HG03139 (cell line): ENCODE results near the gene KCNH1.

ENCODE experiments used
- ATAC-seq: cut with Tn5 transposase; IDR thresholded peaks from one replicate; pipeline ENCODE4 v1.9.1; 2021; ENCODE audit not compliant: unreplicated experiment

The KCNH1 gene

GRCh38 chr1:210730023-210730422 is 403.9 kb downstream of the KCNH1 start:
- no peak for ATAC-seq

- no peak for ATAC-seq
Measured at GRCh38 chr1:210728437-210729149, 405.4 kb downstream of the KCNH1 start.

- no peak for ATAC-seq
Measured at GRCh38 chr1:210727709-210728108, 406.2 kb downstream of the KCNH1 start.

GRCh38 chr1:210726621-210727020 is 407.3 kb downstream of the KCNH1 start:
- no peak for ATAC-seq

- no peak for ATAC-seq
Measured at GRCh38 chr1:210724768-210725167, 409.2 kb downstream of the KCNH1 start.

GRCh38 chr1:210723646-210724045 is 410.3 kb downstream of the KCNH1 start:
- no peak for ATAC-seq

- no peak for ATAC-seq
Measured at GRCh38 chr1:210722410-210723081, 411.4 kb downstream of the KCNH1 start.

- no peak for ATAC-seq
Measured at GRCh38 chr1:210715072-210715471, 418.9 kb downstream of the KCNH1 start.

- ATAC-seq = no peak
Measured at GRCh38 chr1:210711825-210712612, 421.9 kb downstream of the KCNH1 start.

- ATAC-seq = no peak
Measured at GRCh38 chr1:210709701-210710100, 424.2 kb downstream of the KCNH1 start.

GRCh38 chr1:210707300-210708240 is 426.4 kb downstream of the KCNH1 start:
- ATAC-seq = no peak

GRCh38 chr1:210706246-210706645 is 427.7 kb downstream of the KCNH1 start:
- ATAC-seq = no peak

- ATAC-seq = no peak
Measured at GRCh38 chr1:210705086-210705485, 428.9 kb downstream of the KCNH1 start.

- ATAC-seq = no peak
Measured at GRCh38 chr1:210703593-210703992, 430.4 kb downstream of the KCNH1 start.

GRCh38 chr1:210702506-210702905 is 431.4 kb downstream of the KCNH1 start:
- ATAC-seq = no peak

- no peak for ATAC-seq
Measured at GRCh38 chr1:210700511-210700910, 433.4 kb downstream of the KCNH1 start.

GRCh38 chr1:210700083-210700482 is 433.9 kb downstream of the KCNH1 start:
- ATAC-seq = no peak

GRCh38 chr1:210698661-210699060 is 435.3 kb downstream of the KCNH1 start:
- ATAC-seq = no peak

- ATAC-seq = no peak
Measured at GRCh38 chr1:210697185-210697584, 436.8 kb downstream of the KCNH1 start.

- peak; percentile 88 for ATAC-seq
Measured at GRCh38 chr1:210696709-210697108, 437.2 kb downstream of the KCNH1 start.

- ATAC-seq = no peak
Measured at GRCh38 chr1:210695026-210695425, 438.9 kb downstream of the KCNH1 start.
